ENCODE data around the gene GNAQ.
"Not testable (repeated sequence)": the region's sequence is repeated elsewhere in the genome, so short reads cannot be mapped to it uniquely, and the experiment has no call there.

Gene GNAQ

GRCh38 chr9:77872177-77872576 lies 159.4 kb downstream of the GNAQ start:
- no peak overlapping the region for H3K4me3 ChIP-seq (ENCODE audit: low read depth, low read length)
- no peak for TF ChIP-seq CTCF (IDR thresholded peaks at IDR 0.05; ENCODE audit: insufficient read depth, low read length, missing control alignments)
- POLR2A ChIA-PET: no interaction called here
- CTCF ChIA-PET: interaction anchor here (1.0 to 1.3 kb wide), 2 partner anchors 13 to 43 kb away, joined by 3 to 4 read pairs; no protein-coding TSS in a partner anchor
- DNase-seq (ENCODE audit: low read depth, low spot score): no peak

- H3K4me3 ChIP-seq (ENCODE audit: low read depth, low read length): no peak overlapping the region
- POLR2A ChIA-PET: no interaction called here
- CTCF ChIA-PET: interaction anchor here (1.0 to 1.3 kb wide), 2 partner anchors 12 to 42 kb away, joined by 3 to 4 read pairs; no protein-coding TSS in a partner anchor
- no peak for TF ChIP-seq CTCF (IDR thresholded peaks at IDR 0.05; ENCODE audit: insufficient read depth, low read length, missing control alignments)
- DNase-seq (ENCODE audit: low read depth, low spot score): no peak
Observed at GRCh38 chr9:77871483-77871882, 160.1 kb downstream of the GNAQ start.

- TF ChIP-seq CTCF (IDR thresholded peaks at IDR 0.05; ENCODE audit: insufficient read depth, low read length, missing control alignments): no peak
- no peak for DNase-seq (ENCODE audit: low read depth, low spot score)
- CTCF ChIA-PET: interaction anchor here (0.8 to 2.4 kb wide), 2 partner anchors 9 to 168 kb away, joined by 4 to 10 read pairs; no protein-coding TSS in a partner anchor
- no peak overlapping the region for H3K4me3 ChIP-seq (ENCODE audit: low read depth, low read length)
- POLR2A ChIA-PET: interaction anchor here (0.9 kb wide), 1 partner anchor 33 kb away, joined by 4 read pairs; no protein-coding TSS in a partner anchor
Observed at GRCh38 chr9:77866878-77867277, 164.7 kb downstream of the GNAQ start.

- no peak for TF ChIP-seq CTCF (IDR thresholded peaks at IDR 0.05; ENCODE audit: insufficient read depth, low read length, missing control alignments)
- ChIA-PET CTCF (interaction anchor here (1.6 to 1.8 kb wide), 2 partner anchors 11 to 170 kb away, joined by 6 read pairs; no protein-coding TSS in a partner anchor), POLR2A (no interaction called here)
- no peak for DNase-seq (ENCODE audit: low read depth, low spot score)
- H3K4me3 ChIP-seq (ENCODE audit: low read depth, low read length): no peak overlapping the region
Observed at GRCh38 chr9:77865385-77866047, 166.1 kb downstream of the GNAQ start.

- ChIA-PET CTCF (interaction anchor here (1.6 to 1.8 kb wide), 2 partner anchors 12 to 171 kb away, joined by 6 read pairs; no protein-coding TSS in a partner anchor), POLR2A (no interaction called here)
- DNase-seq (ENCODE audit: low read depth, low spot score): no peak
- H3K4me3 ChIP-seq (ENCODE audit: low read depth, low read length): no peak overlapping the region
- no peak for TF ChIP-seq CTCF (IDR thresholded peaks at IDR 0.05; ENCODE audit: insufficient read depth, low read length, missing control alignments)
Observed at GRCh38 chr9:77864211-77864889, 167.3 kb downstream of the GNAQ start.

- H3K4me3 ChIP-seq (ENCODE audit: low read depth, low read length); CTCF ChIA-PET; POLR2A ChIA-PET; DNase-seq (ENCODE audit: low read depth, low spot score): not testable (repeated sequence)
Observed at GRCh38 chr9:77863638-77864037, 168.0 kb downstream of the GNAQ start.

GRCh38 chr9:77860953-77861352 lies 170.7 kb downstream of the GNAQ start:
- CTCF ChIA-PET; POLR2A ChIA-PET; H3K4me3 ChIP-seq (ENCODE audit: low read depth, low read length); DNase-seq (ENCODE audit: low read depth, low spot score): not testable (repeated sequence)

All from AG04449 (cell line).